Sciatic nerve (tissue), 2 donors: Measurements from ENCODE around the gene AGBL2. TPM values are rescaled to one million over a fixed set of nuclear protein-coding genes. Genes with fewer than 3 reads are reported as not detected.
"Not testable (repeated sequence)": the region's sequence is repeated elsewhere in the genome, so short reads cannot be mapped to it uniquely, and the experiment has no call there.

Experiments
- ATAC-seq: fragments of 200-7000 bp; cut with Tn5 transposase; one replicate; pipeline ENCODE4 v1.9.1; 2020; ENCODE audit warnings: mild to moderate bottlenecking, moderate library complexity
- DNase-seq: peaks from one replicate; pipeline ENCODE4 v3.0.0-alpha.2; 2020; ENCODE audit warnings: low spot score
- intact Hi-C: fragments of 100-400 bp; cut with DNase I; formaldehyde crosslinking; loops from one replicate; pipeline ENCODE4 v1.14.2; 2022
- total RNA-seq: library from RNA; stranded (reverse); fragmentation: NEBNext Ultra II Directional; extraction: Animal tissue kit (Norgen Biotek cat#: 25700); gene quantifications from one replicate; pipeline ENCODE4 v1.2.1, GENCODE V29; 2021
- donor health status: DM: no; HTN: no; CAD: no.
- donor health status: DM: no; HTN: no; CAD: no.

AGBL2 gene
- total RNA-seq, 1 donor from 2014 or later: 1.8 TPM

GRCh38 chr11:47707275-47707786 lies 7.8 kb downstream of the AGBL2 start:
- intact Hi-C loops, ATAC-seq, DNase-seq: not testable (repeated sequence)

DNA sequence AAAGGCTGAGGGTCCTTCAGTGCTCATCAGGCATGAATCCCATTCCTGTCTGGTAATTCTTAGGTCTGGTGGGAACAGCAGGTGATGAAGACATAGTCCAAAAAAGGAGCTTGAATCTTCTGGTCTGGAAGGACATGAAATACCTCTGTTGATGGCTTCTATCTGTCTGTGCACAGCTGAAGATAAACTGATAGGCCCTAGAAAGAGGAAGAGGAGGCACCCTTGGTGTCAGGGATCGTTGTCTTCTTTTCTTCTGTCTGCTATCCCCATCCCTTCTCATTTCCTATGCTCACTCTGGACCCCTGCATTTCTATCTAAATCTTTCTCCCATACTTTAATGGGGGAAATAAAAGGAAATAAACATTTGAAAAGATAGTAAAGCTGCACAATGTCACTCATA lies 9.4 kb downstream of the AGBL2 start:
- intact Hi-C loops: no loop called here
- DNase-seq (no peak), ATAC-seq (no peak)

- DNase-seq (no peak), ATAC-seq (no peak)
- intact Hi-C loops: no loop called here
Measured at GRCh38 chr11:47691979-47692378, 23.2 kb downstream of the AGBL2 start.

DNA sequence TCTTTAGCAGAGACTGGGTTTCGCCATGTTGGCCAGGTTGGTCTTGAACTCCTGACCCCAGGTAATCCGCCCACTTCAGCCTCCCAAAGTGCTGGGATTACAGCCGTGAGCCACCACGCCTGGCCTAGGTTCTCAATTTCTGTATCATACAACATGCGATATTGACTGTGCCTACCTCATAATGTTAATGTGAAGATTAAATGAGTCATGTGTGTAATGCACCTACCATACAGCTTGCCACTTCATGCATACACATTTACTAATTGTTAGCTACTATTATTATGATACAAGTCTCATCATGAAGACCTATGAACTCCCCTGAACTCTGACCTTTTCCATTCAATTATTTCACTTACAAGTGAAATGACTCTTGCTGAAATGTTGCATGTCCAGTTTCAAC lies 25.7 kb downstream of the AGBL2 start:
- intact Hi-C loops: no loop called here
- no peak for DNase-seq

GRCh38 chr11:47688991-47689390 lies 26.2 kb downstream of the AGBL2 start:
- intact Hi-C loops: no loop called here
- DNase-seq (no peak), ATAC-seq (no peak)

More for the DNA sequence above, 25.7 kb downstream of the AGBL2 start:
- no peak for ATAC-seq

DNA sequence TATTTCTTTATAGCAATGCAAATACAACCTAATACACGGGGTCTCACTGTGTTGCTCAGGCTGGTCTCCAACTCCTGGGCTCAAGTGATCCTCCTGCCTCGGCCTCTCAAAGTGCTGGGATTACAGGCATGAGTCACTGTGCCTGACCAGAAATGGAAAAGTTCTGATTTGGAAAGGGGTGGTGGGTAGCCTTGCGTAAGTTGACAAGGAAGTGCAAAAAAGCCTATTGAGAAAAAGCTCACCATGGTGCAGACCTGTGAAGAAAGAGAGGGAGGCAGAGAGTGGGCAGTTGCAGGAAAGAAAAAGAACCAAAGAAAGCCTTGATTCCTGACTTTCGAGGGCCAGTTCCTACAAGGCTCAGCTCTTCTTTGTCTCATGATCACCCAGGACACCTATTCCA lies 27.1 kb downstream of the AGBL2 start:
- intact Hi-C loops: no loop called here
- ATAC-seq (no peak), DNase-seq (no peak)

- intact Hi-C loops, ATAC-seq, DNase-seq: not testable (repeated sequence)
Measured at GRCh38 chr11:47686704-47687103, 28.5 kb downstream of the AGBL2 start.

DNA sequence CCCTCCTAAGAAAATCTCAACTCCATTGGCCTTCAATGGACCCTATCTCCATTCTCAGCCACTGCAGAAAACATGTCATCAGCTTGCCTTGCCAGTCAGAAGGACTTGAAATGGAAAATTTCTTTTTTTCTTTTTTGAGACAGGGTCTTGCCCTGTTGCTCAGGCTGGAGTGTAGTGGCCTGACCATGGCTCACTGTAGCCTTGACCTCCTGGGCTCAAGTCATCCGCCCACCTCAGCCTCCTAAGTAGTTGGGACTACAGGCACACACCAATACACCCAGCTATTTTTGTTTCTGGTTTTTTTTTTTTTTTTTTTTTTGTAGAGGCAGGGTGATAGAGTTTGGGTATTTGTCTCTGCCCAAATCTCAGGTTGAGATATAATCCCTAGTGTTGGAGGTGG lies 29.0 kb downstream of the AGBL2 start:
- ATAC-seq (no peak), DNase-seq (no peak)
- intact Hi-C loops: no loop called here

- DNase-seq (no peak), ATAC-seq (no peak)
- intact Hi-C loops: no loop called here
Measured at GRCh38 chr11:47675851-47676250, 39.3 kb downstream of the AGBL2 start.

- intact Hi-C loops: no loop called here
- DNase-seq (no peak), ATAC-seq (no peak)
Measured at GRCh38 chr11:47672283-47672730, 42.9 kb downstream of the AGBL2 start.

DNA sequence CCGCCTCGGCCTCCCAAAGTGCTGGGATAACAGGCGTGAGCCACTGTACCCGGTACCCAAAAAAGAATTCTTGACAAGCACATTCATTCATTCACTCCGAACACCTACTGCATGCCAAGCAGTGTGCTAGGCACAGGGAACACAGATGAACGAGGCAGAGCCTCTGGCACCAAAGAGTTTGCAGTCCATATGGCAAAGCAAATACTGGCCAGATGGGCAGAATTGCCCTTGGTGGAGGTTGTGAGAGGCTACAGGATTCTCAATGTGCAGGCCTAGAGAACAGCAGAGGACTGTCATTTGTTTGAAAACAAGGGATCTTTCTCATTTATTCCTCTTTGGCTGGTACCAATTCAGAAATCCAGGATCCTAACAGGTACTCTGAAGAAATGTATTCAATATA lies 45.3 kb downstream of the AGBL2 start:
- ATAC-seq (no peak), DNase-seq (no peak)
- intact Hi-C loops: no loop called here

GRCh38 chr11:47668665-47669064 lies 46.5 kb downstream of the AGBL2 start:
- intact Hi-C loops: no loop called here
- DNase-seq (no peak), ATAC-seq (no peak)

- ATAC-seq: no peak
- no peak for DNase-seq
- intact Hi-C loops: no loop called here
Measured at GRCh38 chr11:47667555-47667954, 47.6 kb downstream of the AGBL2 start.

GRCh38 chr11:47667135-47667534 lies 48.0 kb downstream of the AGBL2 start:
- DNase-seq (no peak), ATAC-seq (no peak)
- intact Hi-C loops: no loop called here

- intact Hi-C loops, DNase-seq, ATAC-seq: not testable (repeated sequence)
Measured at GRCh38 chr11:47664936-47665335, 50.2 kb downstream of the AGBL2 start.

DNA sequence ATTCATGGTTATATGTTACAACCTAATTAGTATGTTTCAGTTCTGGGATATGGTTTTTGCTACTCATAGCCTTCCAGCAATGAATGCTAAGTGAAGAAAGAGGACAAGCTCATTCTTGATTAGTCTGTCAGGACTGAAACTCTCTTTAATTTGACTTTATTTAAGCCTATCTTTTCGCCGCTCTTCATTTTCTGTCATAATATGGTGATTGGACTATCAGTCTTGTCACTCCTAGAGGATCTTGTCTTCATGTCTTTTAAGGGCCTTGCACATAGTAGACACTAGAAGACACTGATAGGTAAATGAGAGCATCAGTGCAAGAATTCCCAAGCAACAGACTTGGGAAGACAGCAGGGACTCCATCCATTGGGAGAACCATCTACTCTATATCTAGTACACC lies 53.9 kb downstream of the AGBL2 start:
- intact Hi-C loops: no loop called here
- DNase-seq (no peak), ATAC-seq (no peak)

DNA sequence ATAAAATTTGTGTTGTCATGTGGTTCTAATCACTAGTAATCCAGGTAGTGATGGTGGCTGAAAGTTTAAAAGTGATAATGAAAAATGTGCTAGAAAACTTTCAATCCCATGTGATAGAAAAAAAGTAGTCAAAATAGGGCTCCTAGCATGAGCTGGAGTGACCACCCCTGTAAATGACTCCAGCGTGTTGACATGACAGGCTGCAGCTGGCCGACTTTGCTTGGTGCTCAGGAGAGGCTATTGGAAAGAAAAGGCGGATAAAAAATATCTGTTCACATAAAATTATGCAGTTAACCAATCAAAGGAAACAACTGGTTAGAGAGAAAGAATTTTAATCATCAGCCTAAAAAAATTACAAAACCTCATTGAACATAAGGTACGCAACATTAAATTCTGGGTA lies 55.9 kb downstream of the AGBL2 start:
- intact Hi-C loops: no loop called here
- DNase-seq (no peak), ATAC-seq (no peak)

DNA sequence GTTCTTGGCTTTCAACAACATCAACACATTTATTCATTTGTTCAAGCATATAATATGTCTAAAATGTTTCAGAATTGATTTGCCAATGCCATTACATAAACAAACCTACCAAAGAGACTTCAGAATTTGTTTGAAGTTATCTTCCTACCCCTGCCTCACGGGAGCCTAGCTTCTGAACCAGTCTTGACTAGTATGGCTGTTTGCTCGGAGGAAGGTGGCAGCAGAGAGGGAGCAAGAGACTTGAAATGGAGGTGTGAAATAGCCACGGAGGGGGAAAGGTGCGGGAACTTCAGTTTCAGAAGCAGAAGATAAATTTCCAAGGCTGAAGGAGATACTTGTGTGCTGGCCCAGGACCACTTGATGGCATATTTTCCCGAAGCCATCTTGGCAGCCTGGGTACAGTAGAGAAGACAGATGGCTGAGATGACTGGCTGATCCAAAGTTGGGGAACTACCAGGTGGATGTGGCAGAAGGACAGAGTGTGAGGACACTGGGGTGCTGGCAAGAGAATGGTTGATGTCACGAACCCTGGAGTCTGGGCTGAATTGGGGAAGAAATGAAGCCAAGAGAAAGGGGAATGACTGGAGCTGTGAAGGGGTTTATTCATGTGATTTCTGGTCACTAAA lies 58.8 kb downstream of the AGBL2 start:
- ATAC-seq (no peak), DNase-seq (no peak)
- intact Hi-C loops: no loop called here

GRCh38 chr11:47651818-47652469 lies 63.2 kb downstream of the AGBL2 start:
- ATAC-seq: no peak
- no peak for DNase-seq
- intact Hi-C loops: no loop called here

- DNase-seq (no peak), ATAC-seq (no peak)
- intact Hi-C loops: no loop called here
Measured at GRCh38 chr11:47649276-47649675, 65.9 kb downstream of the AGBL2 start.

- ATAC-seq (no peak), DNase-seq (no peak)
- intact Hi-C loops: no loop called here
Measured at GRCh38 chr11:47646019-47646418, 69.2 kb downstream of the AGBL2 start.
